GM20431 (cell line): Measurements from ENCODE around the gene GALNT17.
"Not testable (repeated sequence)": the region's sequence is repeated elsewhere in the genome, so short reads cannot be mapped to it uniquely, and the experiment has no call there.

Experiments
- in situ Hi-C: fragments of 300-500 bp; cut with MseI, MboI; formaldehyde crosslinking; loops from one replicate; pipeline ENCODE4 v1.15.0; 2020; ENCODE audit warnings: low sequenced_read_pairs; ENCODE audit not compliant: unreplicated experiment

The GALNT17 gene

DNA sequence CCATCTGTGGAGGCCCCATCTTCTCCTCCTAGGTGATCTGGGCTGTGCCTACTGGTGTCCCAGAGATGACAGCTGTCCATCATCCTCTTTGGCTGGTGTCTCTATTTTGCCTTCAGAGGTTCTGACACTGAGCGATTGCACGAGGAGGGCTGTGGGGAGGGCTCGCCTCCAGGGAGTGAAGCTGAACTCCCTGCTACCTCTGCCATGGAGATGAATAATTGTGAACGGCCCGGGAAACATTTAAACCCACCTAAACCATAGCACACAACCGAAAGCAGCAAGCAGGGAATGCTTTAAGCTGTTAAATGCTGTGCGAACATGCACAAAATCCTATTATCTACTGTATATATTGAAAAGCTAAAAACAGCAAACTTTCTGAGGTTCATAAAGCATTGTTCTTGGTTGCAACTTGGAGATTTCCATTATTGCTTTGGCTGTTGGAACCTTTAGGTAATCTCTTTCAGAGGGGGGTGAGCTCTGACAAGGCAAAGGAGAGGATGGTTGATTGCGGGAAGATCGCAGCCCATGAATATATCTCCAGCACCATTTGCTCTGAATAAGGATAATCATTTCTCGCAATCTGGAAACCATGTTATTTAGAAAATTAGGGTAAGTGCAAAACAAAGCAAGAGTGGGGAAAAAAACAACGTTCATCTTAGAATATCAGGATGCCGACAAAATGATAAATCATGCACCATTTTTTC, 507.6 kb downstream of the GALNT17 start:
- in situ Hi-C loops: loop anchor here (10.0 kb wide), 1 partner anchor 55 kb away; no protein-coding TSS in a partner anchor

DNA sequence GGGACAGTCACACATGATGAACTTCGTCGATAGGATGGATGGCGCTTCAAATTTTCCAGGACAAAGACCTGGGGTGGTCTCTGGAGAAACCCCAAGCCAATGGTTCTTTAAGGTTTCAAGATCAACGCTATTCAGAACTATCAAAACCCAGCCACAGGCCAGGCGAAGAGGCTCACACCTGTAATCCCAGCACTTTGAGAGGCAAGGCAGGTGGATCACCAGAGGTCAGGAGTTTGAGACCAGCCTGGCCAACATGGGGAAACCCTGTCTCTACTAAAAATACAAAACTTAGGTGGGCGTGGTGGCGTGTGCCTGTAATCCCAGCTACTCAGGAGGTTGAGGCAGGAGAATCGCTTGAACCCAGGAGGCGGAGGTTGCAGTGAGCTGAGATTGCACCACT, 511.1 kb downstream of the GALNT17 start:
- in situ Hi-C loops: not testable (repeated sequence)

DNA sequence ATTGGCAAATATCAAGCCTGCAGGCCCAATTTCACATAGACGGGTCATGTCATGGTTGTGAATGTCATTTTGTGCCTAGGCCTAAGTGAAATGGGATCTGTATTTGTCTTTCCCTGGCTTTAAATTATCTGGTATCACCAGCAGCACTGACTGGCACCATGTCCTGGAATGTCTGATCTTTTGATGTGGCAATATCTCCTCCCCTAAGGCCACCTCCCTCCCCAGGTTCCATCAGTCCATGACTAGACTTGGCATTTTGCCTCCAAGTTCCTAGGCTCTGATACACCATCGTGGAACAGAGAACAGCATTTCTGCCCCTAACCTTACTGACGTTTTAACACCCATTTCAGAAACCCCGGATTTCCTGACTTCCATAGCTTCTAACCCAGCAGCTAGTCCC, 513.9 kb downstream of the GALNT17 start:
- in situ Hi-C loops: no loop called here

DNA sequence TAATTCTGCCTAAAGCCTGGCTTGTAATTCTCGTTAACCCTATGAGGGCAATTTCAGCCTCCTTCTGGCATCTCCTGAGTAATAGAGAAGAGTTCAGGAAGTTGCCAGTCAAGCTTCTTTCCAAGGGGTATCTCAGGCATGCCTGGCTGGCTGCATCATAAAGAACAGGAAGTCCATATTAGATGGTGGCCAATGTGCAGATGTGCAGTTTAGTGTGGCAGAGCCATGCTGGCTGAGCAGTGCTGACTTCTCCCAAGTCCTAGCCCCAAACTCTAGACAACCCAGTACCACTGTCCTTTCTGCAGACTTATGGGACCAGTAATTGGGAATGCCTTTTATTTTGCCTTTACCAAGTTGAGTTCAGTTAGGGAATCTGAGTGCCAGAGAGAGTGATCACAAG, 517.9 kb downstream of the GALNT17 start:
- in situ Hi-C loops: no loop called here

DNA sequence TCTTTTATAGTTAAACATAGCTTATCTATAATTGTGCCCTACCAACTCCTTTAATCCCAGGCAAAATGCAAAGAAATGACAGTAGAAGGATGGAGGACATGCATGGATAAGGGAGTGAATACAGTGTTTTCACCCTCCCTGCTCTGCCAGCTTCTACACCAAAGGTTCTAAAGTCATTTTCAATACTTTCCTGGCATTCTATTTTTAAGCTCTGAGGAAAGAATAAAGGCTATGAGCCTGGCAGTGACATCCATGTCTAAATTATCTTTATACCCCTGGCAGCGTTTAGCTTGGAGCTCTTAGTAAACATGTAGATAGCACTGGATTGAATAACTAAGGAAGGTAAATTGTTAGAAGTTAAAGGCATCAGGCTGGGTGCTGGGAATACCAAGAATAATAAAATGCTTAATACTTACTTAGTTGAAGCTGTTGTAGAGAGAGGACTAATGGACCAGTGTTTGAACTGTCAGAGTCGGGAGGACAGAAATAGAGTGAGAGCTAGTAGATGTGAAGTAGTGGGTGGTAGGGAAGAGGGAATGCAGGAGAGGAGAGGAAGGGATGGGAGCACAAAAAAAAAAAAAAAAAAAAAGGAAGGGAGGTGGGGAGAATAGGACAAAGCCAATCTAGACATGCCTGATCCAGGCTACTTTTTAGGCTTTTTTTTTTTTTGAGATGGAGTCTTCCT, 518.9 kb downstream of the GALNT17 start:
- in situ Hi-C loops: no loop called here

DNA sequence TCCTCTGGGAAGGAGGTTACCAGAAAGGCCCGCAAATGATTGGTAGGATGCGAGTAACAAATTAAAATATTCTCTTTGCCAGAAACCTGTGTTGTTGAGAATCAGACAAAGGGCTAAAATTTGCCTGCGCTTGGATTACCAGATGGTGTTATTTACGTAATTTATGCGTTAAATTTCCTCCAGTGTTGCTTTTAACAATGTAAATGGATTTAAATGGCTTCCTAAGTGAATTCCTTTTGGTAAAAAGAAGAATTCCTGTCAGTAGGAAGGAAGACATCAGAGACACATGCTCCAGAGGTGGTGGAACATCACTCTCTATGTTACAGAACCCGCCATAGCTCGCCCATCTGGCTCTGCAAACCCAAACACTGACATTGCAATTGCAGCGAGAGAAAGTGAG, 520.6 kb downstream of the GALNT17 start:
- in situ Hi-C loops: no loop called here

DNA sequence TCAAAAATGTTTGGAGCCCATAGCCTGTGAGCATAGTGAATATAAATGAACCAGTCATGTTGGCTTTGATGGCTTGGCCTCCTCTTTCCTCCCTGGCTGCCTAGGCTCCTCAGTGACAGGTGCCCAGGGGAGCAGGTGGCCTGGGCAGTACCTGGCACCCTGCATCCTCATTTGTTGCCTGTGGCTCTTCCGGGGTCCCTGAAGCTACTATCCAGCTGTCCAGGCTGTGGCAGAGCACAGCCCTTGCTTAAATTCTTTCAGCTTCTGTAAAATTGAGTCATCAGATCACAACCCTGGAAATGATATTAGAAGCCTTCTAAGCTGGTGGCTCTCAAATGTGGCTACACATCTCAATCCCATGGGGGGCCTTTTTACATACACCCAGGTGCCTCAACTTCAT, 525.4 kb downstream of the GALNT17 start:
- in situ Hi-C loops: no loop called here

DNA sequence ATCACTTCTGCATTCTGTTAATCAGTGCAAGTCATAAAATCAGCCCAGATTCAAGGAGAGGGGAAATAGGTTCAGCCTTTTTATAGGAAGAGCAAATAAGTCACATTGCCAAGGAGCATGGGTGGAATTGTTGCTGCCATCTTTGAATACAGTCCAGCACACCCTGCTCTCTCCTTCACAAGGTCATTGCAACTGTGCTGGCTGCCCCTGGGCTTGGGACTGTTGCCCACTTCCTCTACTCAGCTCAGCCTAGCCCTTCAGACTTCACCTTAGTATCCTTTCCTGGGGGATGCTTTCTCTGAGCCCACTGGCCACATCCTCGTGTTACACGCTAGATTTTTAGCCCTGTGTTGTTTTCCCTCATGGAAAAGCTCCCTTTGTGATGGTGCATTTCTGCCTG, 527.7 kb downstream of the GALNT17 start:
- in situ Hi-C loops: no loop called here

DNA sequence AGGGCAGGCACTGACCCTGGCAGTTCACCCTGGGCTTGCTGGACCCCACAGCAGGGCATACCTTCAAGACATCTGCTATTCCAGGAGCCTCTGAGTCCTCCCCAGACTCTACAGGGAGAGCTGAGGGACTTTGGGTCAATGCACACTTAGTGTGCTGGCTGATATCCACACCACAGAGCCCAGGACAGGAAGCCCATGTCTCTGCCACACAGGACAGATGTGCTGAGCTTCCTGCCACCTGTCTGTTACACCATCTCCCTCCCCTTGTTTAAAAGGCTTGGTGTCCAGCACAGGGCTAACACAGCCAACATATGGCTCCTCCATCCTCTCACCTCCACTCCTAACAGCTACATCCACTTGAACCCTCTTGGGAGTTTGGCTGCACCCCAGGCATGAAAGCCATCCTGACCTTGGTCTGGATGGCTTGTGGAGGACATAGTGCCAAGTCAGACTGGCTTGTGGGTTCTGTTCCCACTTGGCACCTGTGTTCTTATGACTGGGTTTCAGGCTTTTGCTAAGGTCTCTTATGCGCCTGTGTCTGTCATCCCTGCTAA, 529.8 kb downstream of the GALNT17 start:
- in situ Hi-C loops: no loop called here

DNA sequence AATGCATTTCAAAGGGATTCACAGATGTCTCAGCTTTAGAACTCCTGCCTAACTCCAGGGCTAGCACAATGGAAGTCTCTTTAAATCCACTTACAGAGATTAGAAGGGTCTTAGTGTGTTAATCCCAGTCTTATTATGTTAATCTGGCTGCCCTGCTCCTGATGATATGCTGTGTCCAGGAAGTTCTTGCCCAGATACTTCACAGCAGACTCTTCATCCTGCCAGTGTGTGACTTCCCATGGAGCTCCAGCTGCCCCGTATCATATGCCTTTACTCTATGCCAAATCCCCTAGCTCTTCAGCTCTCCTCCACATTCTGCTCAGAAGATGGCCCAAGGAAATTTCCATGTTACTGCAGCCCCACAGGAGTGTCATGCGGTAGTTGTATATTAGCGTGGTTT, 533.8 kb downstream of the GALNT17 start:
- in situ Hi-C loops: no loop called here

DNA sequence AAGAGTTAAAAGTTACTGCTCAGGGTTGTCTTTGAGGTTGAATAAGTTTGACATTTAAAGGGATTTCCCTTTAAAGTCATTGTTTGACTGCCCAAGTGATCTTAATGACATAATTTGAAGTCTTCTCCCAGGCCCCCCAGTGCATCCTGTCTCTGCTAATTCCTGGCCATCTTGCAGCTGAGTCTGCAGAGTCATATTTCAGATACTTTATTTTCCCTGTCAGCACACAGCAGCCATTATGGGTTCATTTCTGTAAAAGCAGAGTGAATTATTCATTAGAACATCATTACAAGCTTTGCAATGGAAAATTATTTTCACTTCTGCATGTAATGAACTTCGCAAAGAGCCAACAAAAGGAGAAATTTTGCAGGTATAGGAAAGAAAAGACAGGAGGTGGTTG, 536.6 kb downstream of the GALNT17 start:
- in situ Hi-C loops: no loop called here

DNA sequence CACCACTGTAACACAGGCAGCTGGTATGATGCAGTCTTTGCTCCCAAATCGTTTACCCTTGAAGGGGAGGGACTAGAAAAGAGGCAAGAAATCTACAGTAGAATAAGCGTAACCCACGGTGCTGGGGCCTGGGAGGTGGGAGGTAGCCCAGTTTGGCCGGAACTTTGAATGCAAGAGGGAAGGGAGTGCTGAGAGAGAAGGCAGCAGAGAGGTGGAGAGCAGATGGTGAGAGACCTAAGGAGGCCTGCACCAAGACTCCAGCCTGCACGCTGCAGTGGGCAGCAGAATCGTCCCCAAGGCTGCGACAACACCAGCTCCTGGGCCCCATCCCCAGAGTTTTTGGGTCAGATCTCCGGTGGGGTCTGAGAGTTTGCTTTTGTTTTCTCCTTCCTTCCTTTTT, 547.5 kb downstream of the GALNT17 start:
- in situ Hi-C loops: no loop called here

DNA sequence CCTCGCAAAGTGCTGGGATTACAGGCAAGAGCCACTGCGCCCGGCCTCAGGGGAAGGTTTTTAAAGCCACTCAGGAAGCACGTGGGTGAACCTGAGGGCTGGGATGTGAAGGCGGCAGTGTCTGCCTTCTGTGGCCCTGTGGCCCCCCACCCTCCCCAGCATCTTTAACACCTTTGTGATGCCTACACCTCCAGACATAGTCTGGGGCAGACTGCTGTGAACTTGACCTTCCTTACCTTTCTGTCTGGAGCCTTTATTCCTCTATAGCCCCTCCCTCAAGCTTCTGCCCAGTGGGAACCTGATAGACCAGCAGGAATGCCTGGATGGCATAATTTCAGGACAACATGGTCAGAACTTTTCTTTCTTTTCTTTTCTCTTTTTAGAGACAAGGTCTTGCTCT, 550.2 kb downstream of the GALNT17 start:
- in situ Hi-C loops: no loop called here

DNA sequence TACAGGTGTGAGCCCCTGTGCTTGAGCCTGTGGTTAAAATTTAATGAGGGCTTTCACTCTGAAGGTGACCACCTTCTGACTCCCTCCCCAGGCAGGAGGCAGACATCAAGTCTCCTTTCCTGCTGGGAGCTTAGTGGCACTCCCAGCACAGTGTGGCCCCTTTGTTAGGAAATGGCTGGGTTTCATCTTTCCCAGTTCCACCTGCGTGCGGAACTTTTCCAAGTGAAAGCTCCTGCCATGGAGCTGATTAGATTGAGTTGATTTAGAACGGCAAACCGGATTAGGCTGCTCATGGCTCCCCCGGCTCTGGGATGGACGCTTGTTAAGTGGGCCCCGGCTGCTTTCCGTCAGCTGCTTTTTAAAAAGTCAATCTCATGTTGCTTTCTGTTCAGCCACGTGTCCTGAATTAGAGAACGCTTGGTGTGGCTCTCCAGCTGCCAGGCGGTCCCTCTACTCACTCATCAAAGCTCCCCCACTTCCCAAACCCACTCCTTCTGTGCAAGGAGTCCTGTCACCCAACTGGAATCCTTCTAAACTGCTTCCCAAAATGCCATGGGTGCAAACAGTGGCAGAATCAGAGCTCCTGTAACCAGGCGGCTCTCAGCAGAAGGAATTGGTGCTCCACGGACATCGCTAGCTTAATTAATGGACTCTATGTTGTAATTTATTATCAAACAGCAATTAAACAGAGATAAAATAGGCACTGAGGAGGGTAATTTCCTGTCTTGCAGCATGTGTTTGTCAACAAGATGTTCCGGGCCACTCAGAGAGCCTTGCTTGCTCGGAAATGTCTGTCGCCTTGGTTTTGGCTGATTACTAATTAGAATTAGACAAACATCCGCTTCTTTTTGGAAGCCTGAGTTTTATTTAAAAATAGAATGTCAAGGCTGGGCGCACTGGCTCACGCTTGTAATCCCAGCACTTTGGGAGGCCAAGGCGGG, 551.2 kb downstream of the GALNT17 start:
- in situ Hi-C loops: no loop called here

DNA sequence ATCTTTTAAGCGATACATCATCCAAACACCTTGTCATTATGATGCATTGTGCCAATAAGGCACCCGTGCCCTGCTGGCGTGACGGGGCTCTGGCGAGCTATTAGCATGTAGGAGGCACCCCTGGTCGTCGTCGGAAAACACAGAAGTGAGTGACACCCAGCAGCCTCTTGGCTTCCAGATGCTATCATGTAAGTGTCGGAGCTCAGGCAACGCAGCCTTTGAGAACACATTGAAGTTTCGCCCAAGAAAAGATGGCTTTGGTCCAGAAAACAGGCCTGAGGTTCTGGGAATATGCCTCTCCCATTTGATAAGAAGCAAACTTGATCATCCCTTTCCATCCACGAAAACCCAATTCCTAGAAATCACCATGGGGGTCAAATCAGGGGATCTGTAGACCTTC, 555.3 kb downstream of the GALNT17 start:
- in situ Hi-C loops: no loop called here

DNA sequence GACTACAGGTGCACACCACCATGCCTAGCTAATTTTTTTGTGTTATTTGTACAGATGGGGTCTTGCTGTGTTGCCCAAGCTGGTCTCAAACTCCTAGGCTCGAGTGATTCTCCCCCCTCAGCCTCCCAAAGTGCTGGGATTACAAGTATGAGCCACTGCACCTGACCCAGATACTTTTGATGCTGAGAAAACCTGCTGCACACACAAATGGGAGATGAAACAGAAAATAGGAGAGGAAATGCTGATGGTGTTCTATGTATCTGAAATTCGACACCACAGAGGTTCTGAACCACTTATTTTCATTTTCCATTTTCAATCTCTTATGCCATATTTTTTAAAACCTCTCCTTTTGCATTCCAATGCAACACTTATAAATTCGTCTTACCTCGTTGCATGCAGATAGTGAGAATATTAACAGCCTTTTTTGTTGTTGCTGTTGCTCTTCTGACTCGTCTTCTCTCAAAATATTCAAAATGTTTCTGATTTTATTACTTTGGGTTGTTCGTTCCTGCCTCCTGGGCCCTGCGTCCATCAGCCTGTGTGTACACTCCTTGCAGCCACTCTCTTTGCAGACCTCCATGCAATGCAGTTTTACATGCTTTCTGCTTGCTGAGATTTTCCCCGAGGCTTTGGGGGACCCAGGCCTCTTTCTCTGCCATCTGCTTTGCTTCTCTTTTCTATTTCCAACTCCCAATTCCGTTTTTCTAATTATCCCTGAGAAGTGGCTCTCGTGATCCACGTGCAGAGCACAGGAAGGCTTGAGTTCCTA, 556.1 kb downstream of the GALNT17 start:
- in situ Hi-C loops: no loop called here

DNA sequence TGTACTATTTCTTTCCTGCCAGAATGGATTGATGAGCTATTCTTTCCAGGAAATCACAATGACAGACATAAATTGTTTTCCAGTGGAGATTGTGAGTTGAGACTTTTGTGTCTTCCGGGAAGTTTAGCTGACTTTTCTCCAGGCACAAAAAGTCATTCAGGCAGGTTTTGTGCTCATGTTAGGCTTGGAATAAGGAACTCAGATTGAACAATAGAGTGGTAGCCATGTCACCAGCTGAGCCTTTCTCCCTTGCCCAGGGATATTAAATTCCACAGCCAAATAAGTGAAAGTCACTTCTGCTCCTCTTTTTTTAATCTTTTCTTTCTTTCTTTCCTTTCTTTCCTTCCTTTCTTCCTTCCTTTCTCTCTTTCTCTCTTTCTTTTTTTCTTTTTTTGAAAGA, 559.6 kb downstream of the GALNT17 start:
- in situ Hi-C loops: loop anchor here (10.0 kb wide), 1 partner anchor 57 kb away; no protein-coding TSS in a partner anchor

DNA sequence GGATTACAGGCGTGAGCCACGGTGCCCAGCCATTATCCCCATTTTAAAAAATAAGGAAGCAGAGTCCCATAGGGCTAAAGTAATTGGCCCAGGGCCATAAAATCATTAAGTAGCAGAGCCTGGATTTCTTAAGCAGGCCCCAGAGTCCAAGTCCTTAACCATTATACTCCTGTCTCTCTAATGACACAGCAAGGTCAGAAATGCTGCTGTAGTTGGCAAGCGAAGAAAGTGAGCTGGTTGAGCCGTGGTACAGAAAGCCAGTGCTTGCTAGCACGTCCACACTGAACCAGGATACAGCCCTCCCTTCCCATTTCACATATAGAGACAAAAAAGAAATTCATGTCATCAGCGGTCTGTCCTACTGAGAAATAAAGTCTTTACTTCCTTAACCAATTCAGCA, 562.7 kb downstream of the GALNT17 start:
- in situ Hi-C loops: loop anchor here (10.0 kb wide), 1 partner anchor 60 kb away; no protein-coding TSS in a partner anchor

DNA sequence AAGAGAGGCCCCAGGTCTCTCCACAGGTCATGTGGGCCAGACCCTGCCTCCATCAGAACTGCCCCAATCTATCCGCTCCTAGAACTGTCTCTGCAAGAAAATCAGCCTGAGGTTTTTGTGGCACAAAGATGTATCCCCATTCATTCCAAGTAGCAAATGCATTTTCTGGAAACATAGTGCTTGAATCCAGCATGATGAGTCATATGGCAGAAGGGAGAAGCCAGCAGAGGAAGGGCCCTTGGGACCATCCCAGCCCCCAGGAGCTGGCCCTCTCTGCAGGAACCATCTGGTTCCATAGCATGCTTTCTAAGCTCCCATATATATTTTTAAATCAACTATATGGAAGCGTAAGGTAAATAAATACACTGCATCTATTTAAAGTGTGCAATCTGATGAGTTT, 563.2 kb downstream of the GALNT17 start:
- in situ Hi-C loops: loop anchor here (10.0 kb wide), 1 partner anchor 60 kb away; no protein-coding TSS in a partner anchor

DNA sequence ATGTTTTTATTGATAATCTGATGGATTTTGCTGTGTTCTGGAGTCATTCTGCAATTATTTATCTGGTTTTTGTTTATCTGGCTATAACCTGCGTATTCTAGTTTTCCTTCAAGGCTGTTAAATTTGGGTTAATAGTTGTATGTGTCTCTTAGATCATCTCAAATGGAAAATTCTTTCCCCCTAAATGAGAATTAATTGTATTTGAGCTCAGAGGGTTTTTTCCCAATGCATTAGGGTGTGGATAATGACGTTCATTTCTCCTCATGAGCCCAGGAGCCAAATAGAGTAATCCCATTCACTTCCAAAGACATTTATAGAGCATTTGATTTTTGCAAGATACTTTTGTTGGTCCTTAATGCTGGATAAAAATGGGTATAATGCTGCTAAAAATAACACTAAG, 564.6 kb downstream of the GALNT17 start:
- in situ Hi-C loops: loop anchor here (10.0 kb wide), 1 partner anchor 62 kb away; no protein-coding TSS in a partner anchor
